ENCODE results near the gene C3orf85.

Gene C3orf85

DNA sequence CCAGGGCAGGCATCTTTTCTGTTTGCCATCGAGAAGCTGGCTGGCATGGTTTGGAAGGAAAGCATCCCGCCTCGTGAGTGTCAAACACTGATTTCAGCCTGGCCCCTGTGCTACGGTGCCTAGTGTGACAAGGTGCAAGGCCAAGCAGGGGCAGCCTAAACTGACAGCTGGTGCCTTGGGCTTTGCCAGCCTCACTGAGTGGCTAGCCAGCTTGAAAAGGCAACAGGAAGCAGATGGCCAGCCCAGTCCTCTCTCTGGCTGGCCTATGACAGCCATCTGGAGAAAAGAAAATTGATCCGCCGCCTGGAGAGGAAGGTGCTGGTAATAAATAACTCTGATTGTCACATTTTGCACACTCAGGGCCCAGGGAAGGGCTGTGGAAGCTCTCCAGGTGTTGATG is 52.2 kb downstream of the C3orf85 start:
- Histone ChIP-seq H3K9me3 (no peaks in the 10 kb centered on the region), H3K4me3 (no peak overlapping the region), H3K27ac (no peak overlapping the region), H3K27me3 (no peaks in the 10 kb centered on the region), H3K4me1 (no peaks in the 10 kb centered on the region), H3K36me3 (no peaks in the 10 kb centered on the region)
- intact Hi-C loops (cut with DNase I; ENCODE audit: low total_unique reads): no loop called here
- no peak for DNase-seq
- TF ChIP-seq, protein P1, sequence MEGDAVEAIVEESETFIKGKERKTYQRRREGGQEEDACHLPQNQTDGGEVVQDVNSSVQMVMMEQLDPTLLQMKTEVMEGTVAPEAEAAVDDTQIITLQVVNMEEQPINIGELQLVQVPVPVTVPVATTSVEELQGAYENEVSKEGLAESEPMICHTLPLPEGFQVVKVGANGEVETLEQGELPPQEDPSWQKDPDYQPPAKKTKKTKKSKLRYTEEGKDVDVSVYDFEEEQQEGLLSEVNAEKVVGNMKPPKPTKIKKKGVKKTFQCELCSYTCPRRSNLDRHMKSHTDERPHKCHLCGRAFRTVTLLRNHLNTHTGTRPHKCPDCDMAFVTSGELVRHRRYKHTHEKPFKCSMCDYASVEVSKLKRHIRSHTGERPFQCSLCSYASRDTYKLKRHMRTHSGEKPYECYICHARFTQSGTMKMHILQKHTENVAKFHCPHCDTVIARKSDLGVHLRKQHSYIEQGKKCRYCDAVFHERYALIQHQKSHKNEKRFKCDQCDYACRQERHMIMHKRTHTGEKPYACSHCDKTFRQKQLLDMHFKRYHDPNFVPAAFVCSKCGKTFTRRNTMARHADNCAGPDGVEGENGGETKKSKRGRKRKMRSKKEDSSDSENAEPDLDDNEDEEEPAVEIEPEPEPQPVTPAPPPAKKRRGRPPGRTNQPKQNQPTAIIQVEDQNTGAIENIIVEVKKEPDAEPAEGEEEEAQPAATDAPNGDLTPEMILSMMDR (IDR thresholded peaks at IDR 0.05): no peak

DNA sequence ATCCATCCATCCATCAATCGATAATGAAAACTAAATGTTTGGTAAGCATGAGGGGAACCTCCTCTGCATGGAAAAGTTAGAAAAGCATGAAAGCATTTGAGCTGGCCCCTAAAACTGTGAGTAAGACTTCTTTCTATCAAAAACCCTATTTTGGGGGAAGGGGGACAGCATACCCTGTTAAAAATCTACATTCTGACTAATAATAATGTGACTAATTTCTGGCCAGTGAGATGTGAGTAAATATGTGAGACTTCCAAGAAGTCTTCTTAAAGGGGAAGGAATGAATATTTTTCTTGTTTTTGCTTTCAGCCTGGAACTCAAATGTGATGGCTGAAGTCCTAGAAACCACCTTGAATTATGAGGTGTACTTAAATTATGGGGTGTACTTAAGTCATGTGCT is 54.9 kb downstream of the C3orf85 start:
- Histone ChIP-seq H3K36me3 (no peaks in the 10 kb centered on the region), H3K9me3 (no peaks in the 10 kb centered on the region), H3K27ac (no peak overlapping the region), H3K4me3 (no peak overlapping the region), H3K27me3 (no peaks in the 10 kb centered on the region), H3K4me1 (no peaks in the 10 kb centered on the region)
- intact Hi-C loops (cut with DNase I; ENCODE audit: low total_unique reads): no loop called here
- DNase-seq: no peak
- TF ChIP-seq, protein P1 (IDR thresholded peaks at IDR 0.05): no peak

DNA sequence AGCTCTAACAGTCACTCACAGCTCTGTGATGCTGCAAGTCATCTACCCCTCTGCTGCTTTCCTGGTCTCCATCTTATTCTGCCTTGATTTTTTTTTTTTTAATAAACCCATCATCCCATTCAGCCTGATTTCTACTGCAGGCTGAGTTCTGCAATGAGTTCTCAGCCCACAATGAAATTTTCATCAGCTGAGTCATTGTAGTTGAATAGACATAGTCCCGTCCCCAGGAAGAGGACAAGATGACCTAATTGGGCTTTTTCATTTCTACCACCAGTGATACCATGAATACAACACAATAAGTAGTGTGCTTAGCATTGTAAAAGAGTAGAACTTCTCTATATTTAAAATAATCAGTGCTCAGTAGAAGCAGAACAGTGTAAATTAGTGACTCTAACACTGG is 59.3 kb downstream of the C3orf85 start:
- TF ChIP-seq, protein P1 (IDR thresholded peaks at IDR 0.05): no peak
- Histone ChIP-seq H3K9me3 (no peaks in the 10 kb centered on the region), H3K36me3 (no peaks in the 10 kb centered on the region), H3K4me1 (no peaks in the 10 kb centered on the region), H3K27me3 (no peaks in the 10 kb centered on the region), H3K4me3 (no peak overlapping the region), H3K27ac (no peak overlapping the region)
- intact Hi-C loops (cut with DNase I; ENCODE audit: low total_unique reads): no loop called here
- no peak for DNase-seq

Measured in tibial artery (tissue), 4 donors.